ENCODE results near the gene FAM168A.

Gene FAM168A, protein sequence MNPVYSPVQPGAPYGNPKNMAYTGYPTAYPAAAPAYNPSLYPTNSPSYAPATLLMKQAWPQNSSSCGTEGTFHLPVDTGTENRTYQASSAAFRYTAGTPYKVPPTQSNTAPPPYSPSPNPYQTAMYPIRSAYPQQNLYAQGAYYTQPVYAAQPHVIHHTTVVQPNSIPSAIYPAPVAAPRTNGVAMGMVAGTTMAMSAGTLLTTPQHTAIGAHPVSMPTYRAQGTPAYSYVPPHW
- 20.8 to 71.2 (median 40.3) reads per million in 9 experiments for total RNA-seq

DNA sequence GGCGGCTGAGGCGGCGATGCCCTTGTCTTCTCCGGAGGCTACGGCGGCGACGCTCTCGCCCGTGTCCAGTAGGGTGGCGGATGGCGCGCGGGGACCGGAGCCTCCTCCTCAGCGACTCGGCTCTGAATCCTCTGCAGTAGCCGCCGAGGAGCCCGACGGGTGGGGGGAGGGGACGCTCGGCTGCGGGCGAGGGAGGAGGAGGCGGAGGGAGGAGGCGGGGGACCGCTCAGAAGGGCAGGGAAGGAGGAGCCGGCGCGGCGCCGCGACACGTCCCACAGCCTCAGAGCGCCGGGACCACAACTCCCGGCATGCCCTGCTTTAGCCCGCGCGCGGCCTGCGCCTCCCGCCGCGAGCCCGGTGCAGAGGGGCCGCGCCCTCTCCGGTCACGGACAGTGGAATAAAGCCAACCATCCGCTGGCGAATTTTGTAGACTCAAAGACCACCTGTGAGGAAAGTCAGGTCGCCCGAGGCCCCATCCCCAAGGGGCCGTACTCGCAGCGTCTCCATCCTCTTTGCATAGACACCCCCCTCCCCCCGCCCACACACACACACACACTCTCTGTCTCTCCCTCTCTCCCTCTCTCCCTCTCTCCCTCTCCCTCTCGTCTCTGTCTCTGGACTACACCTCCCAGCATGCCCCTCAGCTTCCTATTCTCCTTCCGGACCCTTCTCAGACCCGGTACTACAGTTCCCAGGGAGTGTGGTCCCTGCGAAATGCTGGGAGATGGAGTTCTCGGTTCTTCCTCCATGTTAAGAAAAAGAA is at the start of gene FAM168A:
FAM168A (minus strand) TSS at position 157 of the 763 bp plus-strand sequence. CDS start 129,638 bp downstream, outside the sequence.
- H3K27me3 Mint-ChIP-seq, result peaks cover 0 to under 1% of the 10 kb centered on the region in 2 donors
- no peaks in the 10 kb centered on the region for H3K9me3 Mint-ChIP-seq
- ATAC-seq (replicated peaks) (peak; percentile 90), DNase-seq (peak; percentile 81 to 83 (median 82))
- peak within 1 kb of the TSS; percentile 87 to 92 for H3K4me3 Mint-ChIP-seq
- peaks cover 21 to 32% of the 10 kb centered on the region in 2 donors for H3K4me1 Mint-ChIP-seq (ENCODE audit: low read depth in 2 of 2)
- peaks cover 16% of the 10 kb centered on the region for H3K36me3 Mint-ChIP-seq (ENCODE audit: insufficient read depth)
- H3K27ac Mint-ChIP-seq, result peak within 1 kb of the TSS; percentile 95 to 96

DNA sequence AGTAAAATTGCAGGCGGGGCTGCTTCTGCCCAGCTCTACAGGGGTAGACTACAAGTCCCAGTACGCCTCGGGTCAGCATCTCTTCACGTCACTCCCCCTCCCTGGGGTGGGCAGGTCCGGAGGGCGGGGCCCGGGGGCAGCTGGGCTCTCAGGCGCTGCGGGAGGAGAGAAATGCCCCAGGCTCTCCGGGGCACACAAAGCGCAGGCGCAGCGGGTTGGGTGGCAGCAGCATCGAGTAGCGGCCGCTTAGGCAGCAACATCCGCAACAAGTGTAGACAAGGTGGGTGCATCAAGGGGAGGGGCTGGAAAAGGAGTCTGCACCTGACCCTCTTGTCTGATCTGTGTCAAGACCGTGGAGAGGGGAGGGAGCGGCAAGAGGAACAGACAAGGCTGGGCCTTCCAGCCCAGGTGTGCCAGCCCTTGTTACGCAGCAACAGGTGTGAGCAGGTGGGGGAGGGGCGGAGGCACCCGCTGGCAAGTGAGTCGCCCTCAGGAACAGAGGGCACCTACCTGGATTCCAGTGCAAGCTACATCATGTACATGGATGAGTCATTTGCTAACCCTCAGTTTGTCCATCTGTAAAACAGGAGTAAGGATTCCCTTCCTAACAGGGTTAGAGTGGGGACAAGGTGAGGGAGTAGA is 49.7 kb upstream of the FAM168A start:
- Mint-ChIP-seq H3K9me3 (no peaks in the 10 kb centered on the region), H3K27ac (peak overlapping the region; percentile 61 to 81), H3K4me1 (ENCODE audit: low read depth in 2 of 2) (peaks cover 12 to 16% of the 10 kb centered on the region in 2 donors), H3K27me3 (peaks cover 0 to 7% of the 10 kb centered on the region in 2 donors), H3K36me3 (ENCODE audit: insufficient read depth) (peaks cover 6% of the 10 kb centered on the region), H3K4me3 (peak overlapping the region; percentile 79 to 83)
- peak; percentile 90 to 92 (median 92) for DNase-seq
- ATAC-seq (replicated peaks), result peak; percentile 99

DNA sequence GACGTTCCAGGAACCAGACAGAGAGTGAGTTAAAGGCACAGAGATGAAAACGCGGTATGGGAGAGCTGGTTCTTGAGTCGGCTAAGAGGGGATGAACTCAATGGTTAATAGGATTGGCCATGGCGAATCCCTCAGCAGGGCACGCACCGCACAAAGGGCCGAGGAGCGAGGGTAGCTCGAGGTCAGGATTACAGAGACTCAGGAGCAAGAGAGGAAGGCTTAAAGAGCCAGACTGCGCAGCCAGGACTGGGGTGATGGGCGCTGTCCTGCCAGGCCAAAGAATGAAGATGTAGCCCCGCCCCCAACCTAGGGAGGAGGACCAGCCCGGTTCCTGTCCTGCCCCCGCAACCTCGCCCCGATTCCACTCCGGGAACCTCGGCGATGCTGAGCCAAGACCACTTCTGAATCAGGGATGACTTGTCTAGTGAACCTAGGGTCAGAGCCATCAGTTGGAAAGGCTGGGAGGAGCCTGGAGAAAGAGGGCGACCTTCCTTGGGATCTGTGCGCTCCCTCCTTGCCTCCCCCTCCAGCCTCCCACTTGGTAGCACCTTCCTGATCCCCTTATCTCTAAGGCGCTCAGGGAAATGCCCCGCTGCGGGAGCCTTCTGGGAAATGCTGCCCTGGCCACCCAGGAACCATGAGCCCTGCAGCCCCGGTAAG is 48.2 kb upstream of the FAM168A start, which contains the start of gene PLEKHB1:
PLEKHB1 (plus strand) TSS at position 610 of the 660 bp plus-strand sequence; CDS start at position 638, 28 bp downstream.
- no peaks in the 10 kb centered on the region for H3K9me3 Mint-ChIP-seq
- H3K27ac Mint-ChIP-seq, result peak within 1 kb of the TSS; percentile 61 to 81
- peaks cover 6% of the 10 kb centered on the region for H3K36me3 Mint-ChIP-seq (ENCODE audit: insufficient read depth)
- peaks cover 0 to 7% of the 10 kb centered on the region in 2 donors for H3K27me3 Mint-ChIP-seq
- DNase-seq (no peak), ATAC-seq (replicated peaks) (no peak)
- peak within 1 kb of the TSS; percentile 79 to 83 for H3K4me3 Mint-ChIP-seq
- peaks cover 12 to 16% of the 10 kb centered on the region in 2 donors for H3K4me1 Mint-ChIP-seq (ENCODE audit: low read depth in 2 of 2)

DNA sequence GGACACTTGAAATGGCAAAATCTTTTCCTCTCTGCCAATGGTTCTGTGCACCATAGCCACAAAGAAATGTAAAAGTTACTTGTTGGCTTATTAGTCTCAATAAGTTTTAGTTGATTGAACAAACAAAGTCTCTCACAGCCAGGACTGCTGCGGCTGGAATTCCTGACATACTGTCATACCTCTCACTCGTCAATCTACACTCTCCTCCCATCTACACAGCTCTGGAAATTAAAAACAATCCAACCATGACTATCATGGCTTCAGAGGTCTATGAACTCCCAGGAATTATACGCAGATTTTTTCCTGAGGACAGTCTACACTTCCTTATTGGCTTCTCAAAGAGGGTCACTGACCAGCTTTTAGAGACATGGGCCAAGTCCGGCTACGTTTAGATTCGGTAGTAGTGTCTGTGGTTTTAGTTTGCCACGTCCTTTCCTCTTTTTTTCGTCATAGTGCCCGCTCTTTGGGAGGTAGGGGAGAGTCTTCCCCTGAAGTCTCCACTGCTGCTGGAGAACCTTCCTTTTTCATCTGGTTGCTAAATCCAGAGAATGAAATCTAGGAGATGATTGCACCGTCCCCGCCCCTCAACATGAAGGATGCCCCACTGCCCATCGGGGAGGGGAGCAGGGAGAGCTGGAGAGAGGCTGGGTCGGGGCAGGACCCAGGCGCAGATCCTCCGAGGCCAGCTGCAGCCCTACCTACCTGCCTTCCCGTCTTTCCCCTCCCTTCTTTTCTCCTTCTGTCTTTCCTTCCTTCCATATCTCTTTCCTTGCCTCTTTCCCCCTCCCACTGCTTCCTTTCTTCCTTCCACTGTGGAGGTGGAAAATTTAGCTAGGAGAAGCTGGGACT is 47.4 kb upstream of the FAM168A start:
- no peak for ATAC-seq (replicated peaks)
- DNase-seq, result no peak
- H3K4me1 Mint-ChIP-seq (ENCODE audit: low read depth in 2 of 2), result peaks cover 12 to 16% of the 10 kb centered on the region in 2 donors
- peaks cover 0 to 12% of the 10 kb centered on the region in 2 donors for H3K27me3 Mint-ChIP-seq
- no peaks in the 10 kb centered on the region for H3K9me3 Mint-ChIP-seq
- no peak overlapping the region for H3K4me3 Mint-ChIP-seq
- peak overlapping the region in 1 of 2 donors; percentile 68 for H3K27ac Mint-ChIP-seq
- peaks cover 6% of the 10 kb centered on the region for H3K36me3 Mint-ChIP-seq (ENCODE audit: insufficient read depth)

DNA sequence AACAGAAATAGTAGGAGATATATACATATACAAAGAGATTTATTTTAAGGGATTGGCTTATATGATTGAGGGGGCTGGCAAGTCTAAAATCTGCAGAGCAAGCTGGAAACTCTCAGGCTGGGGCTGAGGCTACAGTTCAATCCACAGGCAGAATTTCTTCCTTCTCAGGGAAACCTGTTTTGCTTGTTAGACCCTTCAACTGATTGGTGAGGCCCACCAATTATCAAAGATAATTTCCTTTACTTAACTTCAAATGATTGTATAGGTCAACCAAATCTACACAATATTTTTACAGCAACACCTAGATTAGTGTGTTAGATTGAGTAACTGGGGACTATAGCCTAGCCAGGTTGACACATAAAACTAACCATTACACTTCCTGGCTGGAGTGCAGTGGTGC is 43.8 kb upstream of the FAM168A start:
- ATAC-seq (replicated peaks) (no peak), DNase-seq (no peak)
- no peak overlapping the region for H3K4me3 Mint-ChIP-seq
- peaks cover 0 to 18% of the 10 kb centered on the region in 2 donors for H3K27me3 Mint-ChIP-seq
- no peaks in the 10 kb centered on the region for H3K4me1 Mint-ChIP-seq (ENCODE audit: low read depth in 2 of 2)
- H3K27ac Mint-ChIP-seq, result no peak overlapping the region
- no peaks in the 10 kb centered on the region for H3K9me3 Mint-ChIP-seq
- H3K36me3 Mint-ChIP-seq (ENCODE audit: insufficient read depth), result peaks cover 7% of the 10 kb centered on the region

DNA sequence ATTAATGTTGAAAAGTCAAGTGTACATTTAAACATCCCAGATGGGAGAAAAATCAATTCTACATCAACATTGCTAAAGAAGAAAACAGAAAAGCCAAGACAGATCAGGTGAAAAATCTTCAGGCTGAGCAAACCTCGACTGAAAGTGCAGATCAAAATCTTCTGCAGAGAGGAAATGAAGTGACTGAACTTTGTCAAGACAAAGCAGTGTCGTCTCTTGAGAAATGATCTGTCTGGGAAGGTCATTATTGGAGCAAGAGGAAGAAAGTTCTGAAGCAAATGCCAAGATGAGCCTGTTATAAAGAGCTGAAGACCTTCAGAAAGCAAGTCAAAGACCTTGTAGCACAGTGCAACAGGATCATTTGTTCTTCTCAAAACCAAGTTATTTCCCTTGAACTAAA is 42.7 kb upstream of the FAM168A start:
- no peak for DNase-seq
- H3K27me3 Mint-ChIP-seq, result peaks cover 0 to 15% of the 10 kb centered on the region in 2 donors
- no peak overlapping the region for H3K4me3 Mint-ChIP-seq
- ATAC-seq (replicated peaks), result no peak
- H3K9me3 Mint-ChIP-seq, result no peaks in the 10 kb centered on the region
- no peaks in the 10 kb centered on the region for H3K4me1 Mint-ChIP-seq (ENCODE audit: low read depth in 2 of 2)
- peaks cover 6% of the 10 kb centered on the region for H3K36me3 Mint-ChIP-seq (ENCODE audit: insufficient read depth)
- H3K27ac Mint-ChIP-seq, result no peak overlapping the region

DNA sequence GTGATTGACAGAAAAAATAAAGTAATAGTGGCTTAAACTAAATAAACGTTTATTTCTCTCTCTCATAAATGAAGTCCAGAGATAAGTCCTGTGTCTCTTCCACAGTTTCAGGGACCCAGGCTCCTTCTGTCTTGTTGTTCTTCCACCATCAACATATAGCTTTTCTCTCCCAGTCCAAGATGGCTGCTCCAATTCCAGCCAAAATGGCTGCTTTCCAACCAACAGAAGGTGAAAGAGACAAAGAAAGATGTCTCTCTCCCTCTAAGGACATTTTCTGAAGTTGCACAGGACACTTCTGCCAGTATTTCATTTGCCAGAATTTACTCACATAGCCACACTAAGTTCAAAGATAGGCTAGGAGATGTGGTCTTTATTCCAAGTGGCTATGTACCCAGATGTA is 39.1 kb upstream of the FAM168A start:
- DNase-seq (no peak), ATAC-seq (replicated peaks) (no peak)
- Mint-ChIP-seq H3K36me3 (ENCODE audit: insufficient read depth) (peaks cover 3% of the 10 kb centered on the region), H3K27me3 (peaks cover 0 to 11% of the 10 kb centered on the region in 2 donors), H3K4me3 (no peak overlapping the region), H3K27ac (no peak overlapping the region), H3K9me3 (no peaks in the 10 kb centered on the region), H3K4me1 (ENCODE audit: low read depth in 2 of 2) (peaks cover 0 to 2% of the 10 kb centered on the region in 2 donors)

DNA sequence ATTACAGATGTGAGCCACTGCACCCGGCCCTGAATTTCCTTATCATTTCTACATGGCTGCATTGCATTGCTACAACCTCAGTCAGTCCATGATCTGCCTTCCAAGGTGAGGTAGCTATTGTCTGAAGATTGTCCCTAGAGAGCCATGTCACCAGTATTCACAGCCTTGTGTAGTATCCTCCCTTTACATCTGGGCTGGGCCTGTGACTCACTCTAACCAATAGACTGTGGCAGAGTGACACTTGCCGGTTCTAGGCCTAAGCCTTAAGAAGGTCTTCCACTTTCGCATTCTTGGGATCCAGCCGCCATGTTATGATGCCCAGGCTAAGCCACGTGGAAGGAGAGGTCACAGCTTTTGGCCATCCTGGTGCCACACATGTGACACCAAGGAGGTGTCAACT is 38.3 kb upstream of the FAM168A start:
- no peak for ATAC-seq (replicated peaks)

DNA sequence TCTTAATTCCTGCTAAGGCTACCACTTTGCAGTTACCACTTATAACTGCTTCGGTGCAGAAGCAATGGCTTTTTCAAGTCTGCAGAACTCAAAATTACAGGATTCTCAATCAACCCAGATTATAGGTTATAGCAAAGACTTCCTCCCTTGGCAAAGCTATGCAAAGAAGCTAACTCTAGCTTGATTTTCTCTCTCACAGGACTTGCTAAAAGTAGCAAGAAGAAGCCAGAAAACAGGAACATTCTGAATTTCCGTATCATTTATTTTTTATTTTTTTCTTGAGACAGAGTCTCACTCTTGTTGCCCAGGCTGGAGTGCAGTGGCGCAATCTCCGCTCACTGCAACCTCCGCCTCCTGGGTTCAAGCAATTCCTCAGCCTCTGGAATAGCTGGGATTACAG is 37.8 kb upstream of the FAM168A start:
- DNase-seq (no peak), ATAC-seq (replicated peaks) (no peak)
- Mint-ChIP-seq H3K27me3 (peaks cover 0 to 10% of the 10 kb centered on the region in 2 donors), H3K4me3 (no peak overlapping the region), H3K36me3 (ENCODE audit: insufficient read depth) (peaks cover 3% of the 10 kb centered on the region), H3K27ac (no peak overlapping the region), H3K4me1 (ENCODE audit: low read depth in 2 of 2) (peaks cover 0 to 2% of the 10 kb centered on the region in 2 donors), H3K9me3 (no peaks in the 10 kb centered on the region)

More for the DNA sequence above, 38.3 kb upstream of the FAM168A start:
- no peak for DNase-seq
- Mint-ChIP-seq H3K9me3 (no peaks in the 10 kb centered on the region), H3K36me3 (ENCODE audit: insufficient read depth) (peaks cover 3% of the 10 kb centered on the region), H3K4me1 (ENCODE audit: low read depth in 2 of 2) (peaks cover 0 to 2% of the 10 kb centered on the region in 2 donors), H3K27ac (no peak overlapping the region), H3K4me3 (no peak overlapping the region), H3K27me3 (peaks cover 0 to 11% of the 10 kb centered on the region in 2 donors)

DNA sequence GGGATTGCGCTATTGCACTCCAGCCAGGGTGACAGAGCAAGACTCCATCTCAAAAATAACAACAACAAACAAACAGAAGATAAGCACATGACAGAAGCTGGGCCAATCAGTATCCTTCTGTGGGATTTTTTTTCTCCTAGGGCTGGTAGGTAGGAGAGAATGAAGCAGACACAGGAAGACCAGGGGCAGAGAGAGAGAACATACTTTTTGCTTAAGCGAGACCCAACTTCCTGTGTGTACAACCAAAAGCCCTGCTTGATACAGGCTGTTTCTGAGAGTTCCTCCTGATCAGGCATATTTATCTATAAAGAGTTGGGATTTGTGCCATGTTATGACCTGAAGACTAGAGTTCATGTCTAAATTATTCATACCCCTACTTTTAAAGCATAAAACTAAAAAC is 36.1 kb upstream of the FAM168A start:
- no peak overlapping the region for H3K27ac Mint-ChIP-seq
- ATAC-seq (replicated peaks), result no peak

DNA sequence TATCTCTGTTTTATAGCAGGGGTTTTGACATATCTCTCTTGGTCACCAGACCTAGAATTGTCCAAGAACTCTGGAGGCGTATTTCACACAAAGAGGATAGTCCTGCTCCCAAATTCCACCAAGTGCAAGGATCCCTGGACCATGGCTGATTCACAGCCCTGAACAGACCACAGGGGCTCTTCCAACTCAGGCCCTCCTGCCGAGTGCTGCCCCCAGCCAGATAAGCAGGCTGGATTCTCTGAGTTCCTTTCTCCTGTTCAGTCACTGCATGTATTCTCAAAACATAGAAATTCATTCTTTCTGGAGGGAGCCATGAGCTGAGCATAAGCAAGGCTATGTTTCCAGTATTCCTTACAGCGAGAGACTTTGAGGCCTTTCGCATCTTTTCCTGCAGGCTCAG is 35.1 kb upstream of the FAM168A start:
- no peak overlapping the region for H3K4me3 Mint-ChIP-seq
- peaks cover 3% of the 10 kb centered on the region for H3K36me3 Mint-ChIP-seq (ENCODE audit: insufficient read depth)
- H3K27me3 Mint-ChIP-seq, result no peaks in the 10 kb centered on the region
- DNase-seq (no peak), ATAC-seq (replicated peaks) (no peak)
- peaks cover 0 to 2% of the 10 kb centered on the region in 2 donors for H3K4me1 Mint-ChIP-seq (ENCODE audit: low read depth in 2 of 2)
- no peak overlapping the region for H3K27ac Mint-ChIP-seq
- H3K9me3 Mint-ChIP-seq, result no peaks in the 10 kb centered on the region

More for the DNA sequence above, 36.1 kb upstream of the FAM168A start:
- Mint-ChIP-seq H3K4me3 (no peak overlapping the region), H3K36me3 (ENCODE audit: insufficient read depth) (peaks cover 3% of the 10 kb centered on the region), H3K9me3 (no peaks in the 10 kb centered on the region), H3K4me1 (ENCODE audit: low read depth in 2 of 2) (peaks cover 0 to 2% of the 10 kb centered on the region in 2 donors), H3K27me3 (no peaks in the 10 kb centered on the region)
- DNase-seq, result no peak

DNA sequence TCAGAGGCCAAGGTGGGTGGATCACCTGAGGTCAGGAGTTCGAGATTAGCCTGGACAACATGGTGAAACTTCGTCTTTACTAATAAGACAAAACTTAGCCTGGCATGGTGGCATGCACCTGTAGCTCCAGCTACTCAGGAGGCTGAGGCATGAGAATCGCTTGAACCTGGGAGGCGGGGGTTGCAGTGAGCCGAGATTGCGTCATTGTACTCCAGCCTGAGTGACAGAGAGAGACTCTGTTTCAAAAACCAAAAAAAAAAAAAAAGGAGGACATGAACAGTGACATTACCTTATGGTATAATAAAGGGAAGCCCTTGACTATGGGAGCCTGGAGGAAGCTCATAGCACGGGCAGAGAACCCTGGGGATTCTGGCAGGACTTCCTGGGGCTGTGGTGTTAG is 32.0 kb upstream of the FAM168A start:
- H3K27ac Mint-ChIP-seq, result no peak overlapping the region
- H3K27me3 Mint-ChIP-seq, result peaks cover 0 to 2% of the 10 kb centered on the region in 2 donors
- ATAC-seq (replicated peaks), result no peak
- no peaks in the 10 kb centered on the region for H3K36me3 Mint-ChIP-seq (ENCODE audit: insufficient read depth)
- H3K4me1 Mint-ChIP-seq (ENCODE audit: low read depth in 2 of 2), result peaks cover 4 to 5% of the 10 kb centered on the region in 2 donors
- H3K9me3 Mint-ChIP-seq, result no peaks in the 10 kb centered on the region
- H3K4me3 Mint-ChIP-seq, result no peak overlapping the region
- no peak for DNase-seq

All from effector memory CD8-positive, alpha-beta T cell (primary cell).